Heart right ventricle (tissue), 16 donors: ENCODE results near the gene OR2T35. TPM values are rescaled to one million over a fixed set of nuclear protein-coding genes. Genes with fewer than 3 reads are reported as not detected.
"Not testable (repeated sequence)": the region's sequence is repeated elsewhere in the genome, so short reads cannot be mapped to it uniquely, and the experiment has no call there.

Source experiments
- ATAC-seq, 8 donors: fragments of 200-7000 bp; cut with Tn5 transposase; one replicate each; pipeline ENCODE4 v1.9.1; 2020; ENCODE audit warnings: mild to moderate bottlenecking in 8 of 8, moderate library complexity in 8 of 8, moderate number of reproducible peaks in 1 of 8
- DNase-seq, 2 donors: peaks; one replicate each; pipeline ENCODE4 v3.0.0-alpha.2; 2020
- H3K27ac ChIP-seq, 10 donors: fragments of 200-600 bp; sonication (generic) in 2 of 10; one replicate each; pipeline versions ENCODE4 v1.5.0 to v1.8.0; 2020 to 2022; ENCODE audit warnings: mild to moderate bottlenecking in 3 of 10
- H3K27me3 ChIP-seq, 7 donors: fragments of 200-600 bp; one replicate each; pipeline ENCODE4 v1.8.0; 2021 to 2022; ENCODE audit warnings: mild to moderate bottlenecking in 2 of 7
- H3K36me3 ChIP-seq, 9 donors: fragments of 200-600 bp; sonication (generic) in 1 of 9; one replicate each; pipeline versions ENCODE4 v1.5.0 to v1.8.0; 2020 to 2022; ENCODE audit warnings: mild to moderate bottlenecking in 2 of 9
- H3K4me1 ChIP-seq, 9 donors: fragments of 200-600 bp; sonication (generic) in 1 of 9; one replicate each; pipeline versions ENCODE4 v1.5.0 to v1.8.0; 2020 to 2022; ENCODE audit warnings: mild to moderate bottlenecking in 4 of 9
- H3K4me3 ChIP-seq, 10 donors: fragments of 200-600 bp; sonication (generic) in 2 of 10; one replicate each; pipeline versions ENCODE4 v1.5.0 to v1.8.0; 2020 to 2022; ENCODE audit warnings: mild to moderate bottlenecking in 7 of 10, moderate library complexity in 2 of 10
- H3K9me3 ChIP-seq, 11 donors: fragments of 200-600 bp in 10 of 11; sonication (generic) in 2 of 11; one replicate each; pipeline versions ENCODE4 v1.5.0 to v1.8.0; 2013 to 2022; ENCODE audit warnings: mild to moderate bottlenecking in 2 of 11, control low read depth in 1 of 11, moderate library complexity in 1 of 11
- CTCF ChIP-seq, 9 donors: fragments of 200-600 bp; sonication (generic) in 2 of 9; IDR thresholded peaks; one replicate each; pipeline versions ENCODE4 v1.5.0 to v1.8.0; 2021 to 2022; ENCODE audit warnings: antibody characterized with exemption in 9 of 9, mild to moderate bottlenecking in 5 of 9, moderate library complexity in 1 of 9
- WGBS, 2 donors: extraction: QIAGEN DNeasy Blood & Tissue Kit; methylation state at CpG; one replicate each; pipeline ENCODE4 v1.1.7; 2013; ENCODE audit warnings: inconsistent platforms in 1 of 2; 5-methylcytosine and 5-hydroxymethylcytosine counted together
- intact Hi-C, 10 donors: fragments of 100-400 bp; cut with DNase I; formaldehyde crosslinking; loops; one replicate each; pipeline versions ENCODE4 v1.11.1 to v1.14.2; 2022
- long read RNA-seq, 3 donors: library from polyadenylated mRNA; unstranded; transcript quantifications; one replicate each; pipeline ENCODE4 v2.0.0, GENCODE V29; 2020 to 2021
- polyA plus RNA-seq, 2 donors: library from polyadenylated mRNA; stranded (reverse); fragments of 200-250 nt; gene quantifications; one replicate each; pipeline ENCODE4 v1.2.3, GENCODE V29; 2013
- total RNA-seq, 10 donors: library from RNA; stranded (reverse); fragmentation: NEBNext Ultra II Directional in 3 of 10; extraction: Animal tissue kit (Norgen Biotek cat#: 25700) in 3 of 10; gene quantifications; one replicate each; pipeline versions ENCODE4 v1.2.1 to v1.2.4, GENCODE V29; 2021 to 2023
- donor health status: Arrhythmogenic right ventricular cardiomyopathy.
- donor health status: ischemic (EF 13 %, LVEDD 7.1; RV severe dilation, severe dysfunction).
- donor health status: healthy with polysubstance abuse.
- donor health status: DM: no; HTN: yes; CAD: no.
- donor health status: DM: no; HTN: no; CAD: no.
- donor health status: ischemic (EF 25% LVEDD 6.9; RV normal size, moderate dysfunction).
- donor health status: ischemic (EF 25% LVEDD 5.7; RV mildly dilated, moderate dysfunction).
- donor health status: healthy.
- donor health status: DM: yes; HTN: yes; CAD: no.
- donor health status: Ischemic cardiomyopathy.
- donor health status: ischemic (EF 35%, LVEDD 5.7; RV mildly dilated, moderate dysfunction).
- donor health status: nonischemic (EF 11% LVEDD 7.7; RV severe dilation, severe dysfunction).
- donor health status: DM: yes; HTN: yes; CAD: no.
- donor health status: PGD.
- donor health status: ischemic (EF 29% LVEDD 5.4; RV normal size, mild dysfunction).
- donor health status: nonischemic (EF 23%, LVEDD 6.1; RV moderate dilation, normal function).

OR2T35 gene
- total RNA-seq (not detected), polyA plus RNA-seq (not detected)
- long read RNA-seq, donor 1, result 0 reads
- long read RNA-seq, donor 2, result 0 reads
- long read RNA-seq, donor 3, result 0 reads

GRCh38 chr1:248645178-248645577 is at the start of gene OR2T35:
Gene OR2T35, minus strand, starts transcription at chr1:248645278. Its CDS starts 6,020 bp downstream, at chr1:248639258.
- H3K9me3 ChIP-seq, H3K27ac ChIP-seq, intact Hi-C loops, H3K4me1 ChIP-seq, DNase-seq, ATAC-seq, H3K4me3 ChIP-seq, H3K27me3 ChIP-seq, H3K36me3 ChIP-seq: not testable (repeated sequence)
- 52% methylated on average over 2 of the region's 3 CpGs; no CpG with 5 or more reads in 1 of the 2 donors for WGBS, 2 donors

- no peak overlapping the region for H3K4me3 ChIP-seq
- no peak for TF ChIP-seq CTCF (IDR thresholded peaks at IDR 0.05)
- H3K4me1 ChIP-seq, result no peaks in the 10 kb centered on the region
- DNase-seq (no peak), ATAC-seq (no peak)
- WGBS, 2 donors, result 63 to 65% methylated on average over 48 to 51 of the region's 51 CpGs
- H3K36me3 ChIP-seq, result no peaks in the 10 kb centered on the region
- no peak overlapping the region for H3K27ac ChIP-seq
- H3K27me3 ChIP-seq, result peaks cover 0 to 22% (median 8%) of the 10 kb centered on the region in 7 donors
- intact Hi-C loops, result no loop called here
- peaks cover 0 to 22% (median 0%) of the 10 kb centered on the region in 11 donors for H3K9me3 ChIP-seq
Observed at GRCh38 chr1:248691567-248692155, 46.6 kb upstream of the OR2T35 start.

DNA sequence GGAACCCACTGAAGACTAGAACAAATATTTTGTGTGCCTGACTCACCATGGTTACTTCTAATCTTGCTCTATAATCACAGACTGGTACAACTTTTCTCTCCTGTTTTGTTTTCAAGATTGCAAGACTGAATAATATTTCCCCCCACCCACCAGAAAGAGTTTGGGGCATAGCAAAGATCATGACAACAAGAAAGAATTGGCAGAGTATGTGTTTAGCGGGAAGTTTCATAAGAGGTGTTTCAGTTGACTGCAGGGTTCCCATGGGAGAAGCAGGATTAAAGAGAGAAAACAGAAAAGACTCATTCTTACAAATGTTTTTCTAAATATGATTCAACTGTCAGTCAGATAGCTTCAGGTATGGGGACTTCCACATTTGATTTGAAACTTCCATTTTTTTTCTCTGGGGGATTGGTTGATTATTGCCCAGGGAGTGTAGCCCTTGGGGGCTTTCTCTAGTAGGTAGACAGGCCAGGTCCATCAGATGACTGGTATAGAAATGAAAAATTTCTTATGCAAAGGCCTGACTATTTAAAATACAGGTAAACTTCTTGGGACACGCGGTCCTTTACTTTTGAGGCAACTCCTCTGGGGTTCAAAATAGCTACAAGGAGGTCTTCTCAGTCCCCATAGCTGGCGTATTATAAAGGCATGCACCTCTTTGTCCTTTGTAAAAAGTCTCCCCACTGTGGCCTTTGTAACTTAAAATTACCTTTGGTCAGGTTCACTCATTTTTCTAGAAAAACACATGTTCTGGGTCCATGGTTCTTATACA is 43.6 kb upstream of the OR2T35 start:
- no peaks in the 10 kb centered on the region for H3K36me3 ChIP-seq
- H3K27me3 ChIP-seq, result peaks cover 0 to 23% (median 8%) of the 10 kb centered on the region in 7 donors
- intact Hi-C loops, result no loop called here
- 85 to 91% methylated on average over 4 of the region's 4 CpGs for WGBS, 2 donors
- H3K27ac ChIP-seq, result no peak overlapping the region
- ATAC-seq (no peak), DNase-seq (no peak)
- TF ChIP-seq CTCF (IDR thresholded peaks at IDR 0.05), result no peak
- no peak overlapping the region for H3K4me3 ChIP-seq
- H3K9me3 ChIP-seq, result peaks cover 0 to 22% (median 0%) of the 10 kb centered on the region in 11 donors
- H3K4me1 ChIP-seq, result no peaks in the 10 kb centered on the region

DNA sequence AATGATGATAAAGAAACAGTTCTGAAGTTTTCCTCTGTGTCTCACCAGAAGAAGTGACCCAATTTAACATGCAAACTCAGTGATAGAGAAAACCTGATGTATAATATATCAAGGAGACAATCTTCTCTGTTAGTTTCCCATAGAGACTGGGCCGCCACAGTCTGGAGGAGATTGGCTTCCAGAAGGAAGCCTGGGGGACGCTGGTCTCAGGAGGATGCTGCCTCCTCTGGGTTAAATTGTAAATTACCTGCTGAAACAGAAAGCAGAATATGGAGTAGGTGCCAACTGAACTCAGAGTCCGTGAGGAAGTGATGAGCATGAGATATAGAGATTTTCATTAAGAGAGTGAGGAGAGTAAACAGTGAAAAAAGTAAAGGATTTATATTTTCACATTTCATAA is 41.7 kb upstream of the OR2T35 start:
- Histone ChIP-seq H3K9me3 (peaks cover 0 to 20% (median 0%) of the 10 kb centered on the region in 11 donors), H3K27me3 (peaks cover 0 to 20% (median 5%) of the 10 kb centered on the region in 7 donors), H3K27ac (no peak overlapping the region), H3K4me1 (no peaks in the 10 kb centered on the region), H3K36me3 (no peaks in the 10 kb centered on the region), H3K4me3 (no peak overlapping the region)
- intact Hi-C loops, result no loop called here
- ATAC-seq (no peak), DNase-seq (no peak)
- TF ChIP-seq CTCF (IDR thresholded peaks at IDR 0.05), result no peak
- WGBS, 2 donors, result 31 to 36% methylated on average over 3 of the region's 3 CpGs
